Mesenteric fat pad (tissue), 1 donor: ENCODE data around the gene TMEM141. TPM values are rescaled to one million over a fixed set of nuclear protein-coding genes. Genes with fewer than 3 reads are reported as not detected.
"Not testable (repeated sequence)": the region's sequence is repeated elsewhere in the genome, so short reads cannot be mapped to it uniquely, and the experiment has no call there.

Experiments used
- DNase-seq: peaks from one replicate; pipeline ENCODE4 v3.0.0-alpha.2; 2020; ENCODE audit warnings: low spot score
- total RNA-seq: library from RNA; stranded (reverse); fragmentation: NEBNext Ultra II Directional; extraction: Animal tissue kit (Norgen Biotek cat#: 25700); gene quantifications from one replicate; pipeline ENCODE4 v1.2.1, GENCODE V29; 2021
- donor health status: DM: yes; HTN: yes; CAD: no.

Gene TMEM141
- total RNA-seq, 1 donor from 2014 or later, result 33.0 TPM

DNA sequence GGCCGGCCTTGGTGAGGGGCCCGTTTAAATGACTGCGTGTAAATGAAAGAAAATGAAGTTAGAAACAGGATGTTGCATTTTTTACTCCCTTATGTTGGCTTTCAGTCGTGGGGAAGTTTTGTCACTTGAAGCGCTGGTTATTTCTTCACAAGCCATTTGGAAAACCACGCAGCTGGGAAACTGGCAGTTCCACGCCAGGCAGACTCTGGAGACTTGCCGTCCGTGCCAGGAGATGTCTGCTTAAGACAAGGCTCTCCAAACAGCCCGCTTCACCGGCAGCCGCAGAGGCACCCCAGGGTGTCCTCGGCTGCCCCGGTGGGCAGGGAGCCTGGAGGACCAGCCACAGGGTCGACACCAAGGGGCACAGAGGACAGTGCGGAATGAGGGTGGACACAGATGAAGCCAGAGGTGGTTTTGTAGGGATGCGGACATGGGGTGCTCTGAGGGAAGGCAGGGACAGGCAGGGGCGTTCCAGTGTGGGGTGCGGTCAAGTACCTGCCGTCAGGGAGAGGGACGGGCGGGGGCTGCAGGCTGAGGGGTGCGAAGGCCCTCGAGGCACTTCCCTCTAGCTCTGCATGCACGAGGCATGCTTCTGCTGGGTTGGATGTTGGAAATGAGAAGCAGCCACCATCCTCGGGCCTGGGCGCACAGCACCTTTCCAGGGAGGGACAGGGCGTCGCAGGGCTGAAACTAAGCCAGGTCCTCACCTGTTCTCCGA lies 40.0 kb downstream of the TMEM141 start:
- no peak for DNase-seq

- DNase-seq, result no peak
Observed at GRCh38 chr9:136831720-136832104, 40.6 kb downstream of the TMEM141 start.

GRCh38 chr9:136832581-136832980 lies 41.4 kb downstream of the TMEM141 start:
- no peak for DNase-seq

DNA sequence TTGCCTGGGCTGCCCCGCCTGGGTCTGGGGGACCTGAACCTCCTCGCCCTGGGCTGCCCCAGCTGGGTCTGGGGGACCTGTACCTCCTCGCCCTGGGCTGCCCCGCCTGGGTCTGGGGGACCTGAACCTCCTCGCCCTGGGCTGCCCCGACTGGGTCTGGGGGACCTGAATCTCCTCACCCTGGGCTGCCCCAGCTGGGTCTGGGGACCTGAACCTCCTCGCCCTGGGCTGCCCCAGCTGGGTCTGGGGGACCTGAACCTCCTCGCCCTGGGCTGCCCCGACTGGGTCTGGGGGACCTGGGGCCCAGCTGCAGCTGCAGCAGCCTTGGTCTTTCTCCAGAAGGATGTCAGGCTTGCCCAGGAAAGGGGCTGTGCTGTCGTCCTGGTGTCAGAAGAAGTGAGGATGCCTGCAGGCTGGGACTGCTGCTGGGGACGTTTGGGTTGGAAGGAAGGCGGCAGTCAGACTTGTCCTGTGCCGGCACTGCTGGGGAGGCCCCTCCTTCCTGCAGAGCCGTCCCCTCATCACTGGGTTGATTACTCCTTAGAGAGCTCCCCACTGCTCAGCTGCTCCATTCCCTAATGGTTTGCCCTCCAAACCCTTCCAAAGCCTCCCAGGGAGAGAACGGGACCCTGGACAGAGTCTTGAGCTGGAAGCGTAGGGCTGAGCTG lies 42.4 kb downstream of the TMEM141 start:
- DNase-seq, result not testable (repeated sequence)

- no peak for DNase-seq
Observed at GRCh38 chr9:136835162-136835931, 44.2 kb downstream of the TMEM141 start.

GRCh38 chr9:136835932-136836904 lies 45.1 kb downstream of the TMEM141 start:
- no peak for DNase-seq

DNA sequence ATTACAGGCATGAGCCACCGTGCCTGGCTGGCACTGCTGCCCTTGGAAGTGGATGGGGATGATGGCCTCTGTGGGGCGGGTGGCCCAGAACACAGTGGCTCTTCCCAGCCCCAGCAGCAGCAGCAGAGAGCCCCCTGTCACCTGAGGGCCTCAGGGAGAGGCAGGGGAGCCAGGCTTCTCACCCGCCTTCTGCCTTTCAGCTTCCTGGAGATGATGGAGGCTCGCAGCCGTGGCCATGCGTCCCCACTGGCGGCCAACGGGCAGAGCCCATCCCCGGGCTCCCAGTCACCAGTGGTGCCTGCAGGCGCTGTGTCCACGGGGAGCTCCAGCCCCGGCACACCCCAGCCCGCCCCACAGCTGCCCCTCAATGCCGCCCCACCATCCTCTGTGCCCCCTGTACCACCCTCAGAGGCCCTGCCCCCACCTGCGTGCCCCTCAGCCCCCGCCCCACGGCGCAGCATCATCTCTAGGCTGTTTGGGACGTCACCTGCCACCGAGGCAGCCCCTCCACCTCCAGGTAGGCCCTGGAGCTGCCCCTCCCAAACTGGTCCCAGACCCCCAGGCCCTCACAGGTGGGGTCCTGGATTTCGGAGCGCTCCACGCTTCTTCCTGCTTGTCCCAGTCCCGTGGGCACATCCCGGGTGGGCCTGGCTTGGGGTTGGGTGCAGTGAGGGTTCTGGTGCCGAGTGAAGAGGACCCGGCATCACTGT lies 46.2 kb downstream of the TMEM141 start:
- DNase-seq, result no peak

- not testable (repeated sequence) for DNase-seq
Observed at GRCh38 chr9:136837856-136838277, 46.7 kb downstream of the TMEM141 start.

GRCh38 chr9:136838314-136839228 lies 47.4 kb downstream of the TMEM141 start:
- no peak for DNase-seq

- no peak for DNase-seq
Observed at GRCh38 chr9:136839229-136840139, 48.3 kb downstream of the TMEM141 start.

DNA sequence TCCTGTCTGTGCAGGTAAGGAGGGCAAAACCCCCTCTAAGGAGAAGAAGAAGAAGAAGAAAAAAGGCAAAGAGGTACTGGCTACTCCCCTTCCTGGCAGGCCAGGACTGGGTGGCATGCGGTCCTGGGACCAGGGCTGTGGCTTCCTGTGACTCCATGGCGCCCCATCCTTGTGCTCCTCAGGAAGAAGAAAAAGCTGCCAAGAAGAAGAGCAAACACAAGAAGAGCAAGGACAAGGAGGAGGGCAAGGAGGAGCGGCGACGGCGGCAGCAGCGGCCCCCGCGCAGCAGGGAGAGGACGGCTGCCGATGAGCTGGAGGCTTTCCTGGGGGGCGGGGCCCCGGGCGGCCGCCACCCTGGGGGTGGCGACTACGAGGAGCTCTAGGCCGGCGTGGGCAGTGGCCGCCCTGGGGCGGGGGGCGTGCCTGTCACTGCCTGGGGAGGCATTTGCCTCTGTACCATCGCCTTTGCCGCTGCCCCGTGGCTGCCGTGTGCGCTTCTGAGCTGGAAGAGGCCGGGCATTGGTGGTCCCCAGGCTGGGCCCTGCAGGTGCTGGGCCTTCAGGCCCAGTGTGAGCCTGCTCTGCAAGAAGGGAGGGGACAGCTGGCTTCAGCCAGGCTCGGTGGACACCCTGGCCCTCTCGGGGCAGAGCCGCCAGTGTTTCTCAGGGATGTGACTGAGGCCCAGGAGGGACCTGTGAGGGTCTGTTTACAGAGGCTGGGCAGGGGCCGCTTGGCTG lies 49.2 kb downstream of the TMEM141 start:
- no peak for DNase-seq

- no peak for DNase-seq
Observed at GRCh38 chr9:136840877-136841645, 49.9 kb downstream of the TMEM141 start.

DNA sequence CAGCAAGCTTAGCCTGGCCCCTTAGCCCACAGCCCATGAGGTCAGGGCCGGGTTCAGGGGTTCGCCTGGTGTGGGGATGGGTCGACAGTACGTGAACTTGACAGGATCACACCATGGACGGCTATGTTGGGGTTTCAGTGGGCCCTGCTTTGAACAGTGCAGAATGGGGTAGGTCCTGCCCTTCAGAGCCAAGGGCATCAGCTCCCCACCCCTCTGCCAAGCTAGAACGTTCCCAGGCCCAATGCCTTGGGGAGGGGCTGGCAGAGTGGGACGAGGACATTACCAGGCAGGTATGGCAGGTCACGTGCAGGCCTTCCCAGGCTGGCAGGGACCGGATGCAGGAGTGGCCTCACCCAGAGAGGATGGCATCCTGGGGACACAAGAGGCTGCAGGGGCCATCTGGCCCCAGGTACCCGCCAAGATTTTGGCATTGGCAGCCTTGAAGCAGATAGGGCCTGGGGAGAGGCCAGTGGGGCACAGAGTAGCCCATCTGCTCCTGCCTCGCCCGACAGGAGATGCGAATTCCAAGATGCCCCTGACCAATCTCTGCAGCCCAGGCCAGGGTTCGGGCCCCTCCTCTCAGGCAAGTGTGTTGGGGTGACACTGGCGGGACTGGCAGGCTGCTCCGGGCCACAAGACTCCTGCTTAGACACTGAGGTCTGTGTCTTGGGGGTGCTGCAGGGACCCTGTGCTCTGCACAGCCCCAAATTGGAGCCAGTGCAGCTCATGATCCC lies 50.7 kb downstream of the TMEM141 start:
- DNase-seq, result not testable (repeated sequence)

DNA sequence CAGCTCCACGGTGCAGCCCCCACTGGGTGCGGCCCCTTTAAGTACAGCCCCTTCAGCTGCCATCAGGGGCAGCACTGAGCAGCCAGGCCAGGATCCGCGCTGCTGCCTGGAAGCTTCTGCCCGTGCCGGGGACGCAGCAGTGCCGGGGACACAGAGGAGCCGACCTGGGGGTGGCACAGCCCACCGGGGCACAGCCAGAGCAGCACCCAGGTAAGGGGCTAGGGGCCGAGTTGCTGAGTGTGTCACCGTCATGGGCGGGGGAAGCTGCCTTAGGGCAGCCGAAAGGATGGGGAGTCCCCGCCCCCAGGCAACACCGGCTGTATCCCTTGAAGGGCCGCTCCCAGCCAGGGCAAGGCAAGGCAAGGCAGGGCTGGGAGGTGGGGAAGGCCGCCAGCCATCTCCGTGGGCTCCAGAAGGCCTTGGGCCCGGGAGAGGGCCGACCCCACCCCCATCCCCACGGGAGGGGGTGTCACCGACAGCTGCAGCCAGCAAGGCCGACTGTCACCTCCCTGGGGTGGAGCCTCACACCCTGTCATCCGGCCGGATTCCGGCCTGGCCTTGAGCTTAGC lies 51.3 kb downstream of the TMEM141 start, which contains the start of gene AJM1:
AJM1 (plus strand) TSS at position 99 of the 569 bp plus-strand sequence. CDS start 1,937 bp downstream, outside the sequence.
- DNase-seq, result not testable (repeated sequence)
